Progenitor cell of endocrine pancreas (in vitro differentiated cells): ENCODE measurements around the gene SMARCA2. TPM values are rescaled to one million over a fixed set of nuclear protein-coding genes. Genes with fewer than 3 reads are reported as not detected.

Experiments
- DNase-seq: peaks from one replicate; pipeline ENCODE4 v3.0.0; 2021; ENCODE audit warnings: low spot score; ENCODE audit not compliant: unreplicated experiment
- H3K27ac Mint-ChIP-seq: 2 replicates; pipeline ENCODE4 v1.8.0; 2021; ENCODE audit warnings: mild to moderate bottlenecking, moderate library complexity, mixed read lengths
- H3K27me3 Mint-ChIP-seq: 2 replicates; pipeline ENCODE4 v1.8.0; 2021; ENCODE audit warnings: mixed read lengths
- H3K36me3 Mint-ChIP-seq: 2 replicates; pipeline ENCODE4 v1.8.0; 2022; ENCODE audit warnings: mixed read lengths; ENCODE audit not compliant: insufficient read depth
- H3K4me1 Mint-ChIP-seq: 2 replicates; pipeline ENCODE4 v1.8.0; 2021; ENCODE audit warnings: low read depth, mixed read lengths
- H3K4me3 Mint-ChIP-seq: 2 replicates; pipeline ENCODE4 v1.8.0; 2021; ENCODE audit warnings: low read depth, mild to moderate bottlenecking, moderate library complexity, mixed read lengths
- H3K9me3 Mint-ChIP-seq: 2 replicates; pipeline ENCODE4 v1.8.0; 2021; ENCODE audit warnings: low read depth, mixed read lengths
- total RNA-seq: library from RNA; stranded (reverse); gene quantifications from 2 replicates; pipeline ENCODE4 v1.2.1, GENCODE V29; 2021
- TF ChIP-seq, protein P1 (sequence below): fragments of 200-600 bp; sonication (generic); IDR thresholded peaks from one replicate; pipeline ENCODE4 v1.5.0; 2021; ENCODE audit warnings: antibody characterized with exemption, mild to moderate bottlenecking; ENCODE audit not compliant: unreplicated experiment

SMARCA2 gene
- total RNA-seq, 1 donor from 2014 or later: 55.8 TPM

DNA sequence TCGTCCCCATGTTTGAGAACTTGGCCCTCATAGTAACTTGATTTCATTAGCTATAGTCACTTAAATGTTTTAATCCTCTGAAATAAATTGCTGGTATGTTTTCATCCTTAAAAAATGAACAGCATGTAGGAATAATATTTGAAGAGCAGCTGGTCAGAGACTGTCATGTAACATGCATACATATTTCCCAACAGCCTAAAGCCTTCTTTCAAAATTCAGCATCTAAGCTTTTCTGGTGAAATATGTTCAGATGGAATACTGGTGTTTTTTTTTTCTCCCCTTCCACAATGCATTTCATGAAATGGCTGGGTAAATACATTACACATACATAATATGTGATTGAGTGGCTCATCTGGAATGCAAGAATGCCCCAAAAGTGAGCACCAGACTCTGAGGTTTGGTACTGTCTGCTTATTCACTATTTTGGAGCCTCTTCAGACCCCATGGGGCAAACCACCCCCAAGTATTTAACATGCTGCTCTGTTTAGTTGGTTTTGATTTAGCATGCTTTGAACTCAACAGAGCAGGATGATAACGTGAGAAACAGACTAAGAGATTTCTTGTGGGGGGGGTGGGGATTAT, 94.0 kb downstream of the SMARCA2 start:
- Mint-ChIP-seq H3K27me3 (no peaks in the 10 kb centered on the region), H3K4me3 (no peak overlapping the region), H3K27ac (no peak overlapping the region), H3K4me1 (peaks cover 2% of the 10 kb centered on the region), H3K9me3 (no peaks in the 10 kb centered on the region), H3K36me3 (peaks cover 10% of the 10 kb centered on the region)
- TF ChIP-seq, protein P1, sequence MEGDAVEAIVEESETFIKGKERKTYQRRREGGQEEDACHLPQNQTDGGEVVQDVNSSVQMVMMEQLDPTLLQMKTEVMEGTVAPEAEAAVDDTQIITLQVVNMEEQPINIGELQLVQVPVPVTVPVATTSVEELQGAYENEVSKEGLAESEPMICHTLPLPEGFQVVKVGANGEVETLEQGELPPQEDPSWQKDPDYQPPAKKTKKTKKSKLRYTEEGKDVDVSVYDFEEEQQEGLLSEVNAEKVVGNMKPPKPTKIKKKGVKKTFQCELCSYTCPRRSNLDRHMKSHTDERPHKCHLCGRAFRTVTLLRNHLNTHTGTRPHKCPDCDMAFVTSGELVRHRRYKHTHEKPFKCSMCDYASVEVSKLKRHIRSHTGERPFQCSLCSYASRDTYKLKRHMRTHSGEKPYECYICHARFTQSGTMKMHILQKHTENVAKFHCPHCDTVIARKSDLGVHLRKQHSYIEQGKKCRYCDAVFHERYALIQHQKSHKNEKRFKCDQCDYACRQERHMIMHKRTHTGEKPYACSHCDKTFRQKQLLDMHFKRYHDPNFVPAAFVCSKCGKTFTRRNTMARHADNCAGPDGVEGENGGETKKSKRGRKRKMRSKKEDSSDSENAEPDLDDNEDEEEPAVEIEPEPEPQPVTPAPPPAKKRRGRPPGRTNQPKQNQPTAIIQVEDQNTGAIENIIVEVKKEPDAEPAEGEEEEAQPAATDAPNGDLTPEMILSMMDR: no peak
- no peak for DNase-seq

DNA sequence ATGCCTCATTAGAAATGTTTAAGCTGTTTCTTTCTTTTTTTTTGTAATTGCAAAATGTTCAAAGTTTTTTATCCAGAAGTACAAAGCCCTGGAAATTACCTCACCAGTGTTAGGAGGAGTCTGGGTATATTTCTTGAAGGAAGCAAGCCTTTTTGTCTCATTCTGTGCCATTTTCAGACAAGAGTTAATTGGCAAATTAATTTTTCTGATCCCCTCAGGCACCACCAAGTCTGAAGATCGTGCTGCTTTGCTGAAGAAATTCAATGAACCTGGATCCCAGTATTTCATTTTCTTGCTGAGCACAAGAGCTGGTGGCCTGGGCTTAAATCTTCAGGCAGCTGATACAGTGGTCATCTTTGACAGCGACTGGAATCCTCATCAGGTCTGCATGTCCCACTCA, 94.9 kb downstream of the SMARCA2 start:
- Mint-ChIP-seq H3K9me3 (no peaks in the 10 kb centered on the region), H3K4me3 (no peak overlapping the region), H3K27ac (no peak overlapping the region), H3K4me1 (peaks cover 2% of the 10 kb centered on the region), H3K27me3 (no peaks in the 10 kb centered on the region), H3K36me3 (peaks cover 10% of the 10 kb centered on the region)
- DNase-seq: no peak
- TF ChIP-seq, protein P1: no peak

DNA sequence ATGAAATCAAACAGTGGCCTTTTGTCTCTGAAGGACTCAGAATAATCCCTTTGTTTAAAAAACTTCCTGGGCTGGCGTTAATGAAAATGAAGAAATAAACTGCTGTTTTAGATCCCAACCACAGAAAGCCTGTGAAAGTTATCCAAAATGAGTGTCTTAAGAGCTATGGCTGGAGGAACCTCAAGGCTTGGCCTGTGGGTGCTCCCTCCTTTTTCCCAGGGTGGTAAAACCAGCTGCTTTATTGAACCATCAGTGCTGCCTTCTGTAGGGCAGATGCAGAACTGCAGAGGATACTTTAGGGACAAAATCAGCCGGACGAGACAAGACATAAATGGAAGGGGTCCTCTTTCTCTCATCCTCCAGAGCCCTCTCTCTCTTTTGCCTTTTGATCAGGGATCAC, 100.9 kb downstream of the SMARCA2 start:
- H3K4me1 Mint-ChIP-seq: no peaks in the 10 kb centered on the region
- peaks cover 10% of the 10 kb centered on the region for H3K36me3 Mint-ChIP-seq
- TF ChIP-seq, protein P1: peak; percentile 46
- no peaks in the 10 kb centered on the region for H3K9me3 Mint-ChIP-seq
- no peak overlapping the region for H3K4me3 Mint-ChIP-seq
- DNase-seq: no peak
- no peaks in the 10 kb centered on the region for H3K27me3 Mint-ChIP-seq
- H3K27ac Mint-ChIP-seq: no peak overlapping the region

DNA sequence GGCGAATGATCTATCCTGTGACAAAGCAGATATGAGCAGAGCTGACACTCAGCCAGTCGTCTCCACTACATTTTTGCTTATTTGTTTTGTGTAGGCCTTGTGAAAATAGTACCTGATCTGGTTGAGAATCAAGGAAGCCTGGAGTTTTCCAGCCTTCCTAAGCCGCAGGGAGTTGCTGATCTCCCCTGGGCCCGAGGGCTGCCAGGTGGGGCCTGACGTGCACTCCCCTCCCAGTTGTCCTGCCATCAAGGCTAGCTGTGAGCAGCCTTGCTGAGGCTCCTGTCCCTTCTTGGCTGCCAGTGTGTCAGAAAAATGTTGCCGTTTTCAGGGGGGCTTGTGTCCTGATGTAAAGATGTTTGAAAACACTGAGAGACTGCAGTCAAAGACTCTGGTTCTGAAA, 102.4 kb downstream of the SMARCA2 start:
- Mint-ChIP-seq H3K27me3 (no peaks in the 10 kb centered on the region), H3K4me3 (no peak overlapping the region), H3K27ac (no peak overlapping the region), H3K4me1 (no peaks in the 10 kb centered on the region), H3K36me3 (peaks cover 7% of the 10 kb centered on the region), H3K9me3 (no peaks in the 10 kb centered on the region)
- TF ChIP-seq, protein P1: no peak
- DNase-seq: no peak

DNA sequence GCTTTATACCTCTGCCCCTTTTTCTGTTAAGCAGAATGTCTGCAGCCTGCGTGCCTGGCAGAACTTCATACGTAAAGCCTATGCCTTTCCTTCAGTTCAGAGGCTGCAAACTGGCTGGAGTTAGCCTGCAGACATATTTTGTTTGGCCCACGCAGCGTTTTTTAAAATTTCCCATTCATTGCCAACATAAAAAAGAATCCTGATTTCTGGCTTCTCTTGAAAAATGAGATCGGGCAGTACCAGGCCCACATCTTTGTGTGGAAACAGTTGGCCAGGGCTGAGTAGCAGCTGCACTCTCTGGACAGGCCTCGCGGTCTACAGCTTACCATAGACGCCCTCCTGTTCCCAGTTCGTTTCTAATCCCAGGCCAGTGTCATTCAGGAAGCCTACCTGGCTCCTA, 104.4 kb downstream of the SMARCA2 start:
- Mint-ChIP-seq H3K4me3 (no peak overlapping the region), H3K27ac (no peak overlapping the region), H3K27me3 (no peaks in the 10 kb centered on the region), H3K9me3 (no peaks in the 10 kb centered on the region), H3K4me1 (no peaks in the 10 kb centered on the region), H3K36me3 (peaks cover 16% of the 10 kb centered on the region)
- TF ChIP-seq, protein P1: no peak
- no peak for DNase-seq
